CD14-positive monocyte (primary cell): ENCODE measurements around the gene IP6K1. TPM values are rescaled to one million over a fixed set of nuclear protein-coding genes. Genes with fewer than 3 reads are reported as not detected.

Experiments
- DNase-seq, 3 donors: peaks; one replicate each; pipeline ENCODE4 v3.0.0-alpha.2; 2011 to 2022
- H2AFZ ChIP-seq: 2 replicates; pipeline ENCODE4 v1.6.0; 2012; ENCODE audit warnings: mild to moderate bottlenecking, low read depth, low read length, inconsistent platforms; ENCODE audit not compliant: insufficient read depth, poor library complexity, severe bottlenecking
- H3K27ac ChIP-seq, 2 donors: 1 replicate in 1 of 2; 2 replicates in 1 of 2; pipeline ENCODE4 v1.5.1; 2012 to 2013; ENCODE audit warnings: low read length in 2 of 2, control low read depth in 1 of 2, inconsistent platforms in 1 of 2, low read depth in 1 of 2, mild to moderate bottlenecking in 1 of 2
- H3K27me3 ChIP-seq, 2 donors: one replicate each; pipeline versions ENCODE4 v1.6.0 to v1.6.1; 2011 to 2013; ENCODE audit warnings: low read length in 2 of 2; ENCODE audit not compliant: control insufficient read depth in 2 of 2, insufficient read depth in 2 of 2
- H3K36me3 ChIP-seq, 2 donors: replicated peaks in 1 of 2; 1 replicate in 1 of 2; 2 replicates in 1 of 2; pipeline versions ENCODE4 v1.5.1 to v1.6.1; 2012 to 2013; ENCODE audit warnings: low read length in 2 of 2, control low read depth in 1 of 2, inconsistent platforms in 1 of 2, mild to moderate bottlenecking in 1 of 2; ENCODE audit not compliant: insufficient read depth in 2 of 2, control insufficient read depth in 1 of 2
- H3K4me1 ChIP-seq, 2 donors: 1 replicate in 1 of 2; 2 replicates in 1 of 2; pipeline versions ENCODE4 v1.5.1 to v1.6.1; 2012 to 2013; ENCODE audit warnings: low read length in 2 of 2, control low read depth in 1 of 2, inconsistent platforms in 1 of 2, mild to moderate bottlenecking in 1 of 2, moderate library complexity in 1 of 2; ENCODE audit not compliant: insufficient read depth in 2 of 2, control insufficient read depth in 1 of 2
- H3K4me2 ChIP-seq: replicated peaks from 2 replicates; pipeline ENCODE3; 2012; ENCODE audit warnings: low read length, moderate library complexity, mild to moderate bottlenecking; ENCODE audit not compliant: poor library complexity, severe bottlenecking; ENCODE audit errors: extremely low read depth
- H3K4me3 ChIP-seq, 3 experiments: fragments of 200-600 bp in 1 of 3; sonication (generic) in 1 of 3; replicated peaks in 1 of 3; 1 replicate in 2 of 3; 2 replicates in 1 of 3; pipeline ENCODE4 v1.5.1; 2011 to 2013; ENCODE audit warnings: low read length in 3 of 3, mild to moderate bottlenecking in 3 of 3, control low read depth in 2 of 3, low read depth in 2 of 3, inconsistent platforms in 1 of 3, moderate library complexity in 1 of 3
- H3K79me2 ChIP-seq: 2 replicates; pipeline ENCODE4 v1.6.0; 2012; ENCODE audit warnings: mild to moderate bottlenecking, control low read depth, inconsistent platforms, low read length, moderate library complexity; ENCODE audit not compliant: insufficient read depth
- H3K9ac ChIP-seq: 2 replicates; pipeline ENCODE4 v1.6.0; 2017; ENCODE audit warnings: low read length, mild to moderate bottlenecking; ENCODE audit not compliant: insufficient read depth, poor library complexity, severe bottlenecking
- H3K9me3 ChIP-seq, 2 donors: replicated peaks in 1 of 2; 1 replicate in 1 of 2; 2 replicates in 1 of 2; pipeline versions ENCODE4 v1.5.1 to v1.6.1; 2012 to 2013; ENCODE audit warnings: low read length in 2 of 2, control low read depth in 1 of 2; ENCODE audit not compliant: control insufficient read depth in 1 of 2, insufficient read depth in 1 of 2
- H4K20me1 ChIP-seq: 2 replicates; pipeline ENCODE4 v1.6.0; 2012; ENCODE audit warnings: mild to moderate bottlenecking, low read length, control low read depth, moderate library complexity; ENCODE audit not compliant: insufficient read depth
- H3K27ac Mint-ChIP-seq, 7 donors: one replicate each; pipeline ENCODE4 v1.8.0; 2020; ENCODE audit warnings: mild to moderate bottlenecking in 7 of 7, mixed read lengths in 7 of 7, moderate library complexity in 6 of 7, inconsistent platforms in 2 of 7
- H3K27me3 Mint-ChIP-seq, 3 donors: one replicate each; pipeline ENCODE4 v1.8.0; 2021 to 2022; ENCODE audit warnings: low read depth in 3 of 3, mild to moderate bottlenecking in 3 of 3, mixed read lengths in 3 of 3, moderate library complexity in 3 of 3, inconsistent platforms in 1 of 3
- H3K36me3 Mint-ChIP-seq, 2 donors: one replicate each; pipeline ENCODE4 v1.8.0; 2020; ENCODE audit warnings: mixed read lengths in 2 of 2, inconsistent platforms in 1 of 2, mild to moderate bottlenecking in 1 of 2
- H3K4me1 Mint-ChIP-seq: one replicate; pipeline ENCODE4 v1.8.0; 2020; ENCODE audit warnings: mild to moderate bottlenecking, mixed read lengths
- H3K4me3 Mint-ChIP-seq, 2 donors: one replicate each; pipeline ENCODE4 v1.8.0; 2020; ENCODE audit warnings: mild to moderate bottlenecking in 2 of 2, mixed read lengths in 2 of 2, moderate library complexity in 1 of 2
- H3K9me3 Mint-ChIP-seq, 7 donors: one replicate each; pipeline ENCODE4 v1.8.0; 2020 to 2022; ENCODE audit warnings: mixed read lengths in 7 of 7, mild to moderate bottlenecking in 6 of 7, moderate library complexity in 6 of 7, inconsistent platforms in 2 of 7
- WGBS: methylation state at CpG from one replicate; pipeline ENCODE4 v1.1.5; 2013; ENCODE audit warnings: missing lambda C conversion rate; ENCODE audit not compliant: insufficient coverage; 5-methylcytosine and 5-hydroxymethylcytosine counted together
- intact Hi-C, 2 donors: fragments of 100-400 bp; cut with micrococcal nuclease; formaldehyde crosslinking; loops; one replicate each; pipeline versions ENCODE4 v1.15.0 to v1.15.1; 2023
- polyA plus RNA-seq, 3 donors: library from polyadenylated mRNA; depleted of rRNA in 1 of 3; unstranded in 2 of 3; stranded (reverse) in 1 of 3; fragments of 300-500 nt in 2 of 3; fragments of >200 nt in 1 of 3; fragmentation: Illumina TruSeq in 2 of 3; gene quantifications; 1 replicate in 2 of 3; 2 replicates in 1 of 3; pipeline ENCODE4 v1.2.3, GENCODE V29; 2012 to 2021
- TF ChIP-seq, protein P1 (sequence below): fragments of 200-600 bp; IDR thresholded peaks from one replicate; pipeline ENCODE4 v1.8.0; 2022; ENCODE audit warnings: antibody characterized with exemption, mild to moderate bottlenecking

Gene IP6K1
- polyA plus RNA-seq, 3 donors: 15.8 to 27.1 (median 16.1) TPM

DNA sequence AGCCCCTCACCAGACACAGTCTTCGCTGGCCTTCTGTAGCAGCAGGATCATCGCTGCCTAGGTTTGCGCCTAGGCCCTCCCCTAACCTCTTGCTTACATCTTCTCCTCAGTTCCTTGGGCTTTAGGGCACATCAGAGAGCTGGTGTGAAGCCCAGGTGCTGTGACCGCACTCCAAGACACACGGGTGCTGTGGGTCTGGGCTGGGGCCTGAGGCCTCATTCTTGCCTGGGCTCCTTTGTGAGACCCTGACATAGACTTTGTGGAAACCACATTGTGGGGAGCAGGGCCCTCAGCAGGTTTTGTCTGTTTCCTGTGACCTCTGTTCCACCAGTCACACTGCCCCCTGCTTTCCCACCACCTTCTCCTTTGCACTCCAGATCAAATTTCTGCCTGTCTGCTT, 74.9 kb downstream of the IP6K1 start:
- intact Hi-C loops: loop anchor here in 1 of 2 donors (10.0 kb wide), 1 partner anchor 233 kb away; the partner anchor contains the start of gene RBM6
- no peak overlapping the region for H3K9ac ChIP-seq
- Mint-ChIP-seq H3K4me1 (peaks cover 11% of the 10 kb centered on the region), H3K36me3 (peaks cover 41 to 47% of the 10 kb centered on the region in 2 donors), H3K27ac (peak overlapping the region in 2 of 7 donors; percentile 41 to 67), H3K27me3 (peaks cover 0 to 3% (median 0%) of the 10 kb centered on the region in 3 donors), H3K4me3 (no peak overlapping the region), H3K9me3 (no peaks in the 10 kb centered on the region)
- H3K9me3 ChIP-seq: no peaks in the 10 kb centered on the region
- TF ChIP-seq, protein P1, sequence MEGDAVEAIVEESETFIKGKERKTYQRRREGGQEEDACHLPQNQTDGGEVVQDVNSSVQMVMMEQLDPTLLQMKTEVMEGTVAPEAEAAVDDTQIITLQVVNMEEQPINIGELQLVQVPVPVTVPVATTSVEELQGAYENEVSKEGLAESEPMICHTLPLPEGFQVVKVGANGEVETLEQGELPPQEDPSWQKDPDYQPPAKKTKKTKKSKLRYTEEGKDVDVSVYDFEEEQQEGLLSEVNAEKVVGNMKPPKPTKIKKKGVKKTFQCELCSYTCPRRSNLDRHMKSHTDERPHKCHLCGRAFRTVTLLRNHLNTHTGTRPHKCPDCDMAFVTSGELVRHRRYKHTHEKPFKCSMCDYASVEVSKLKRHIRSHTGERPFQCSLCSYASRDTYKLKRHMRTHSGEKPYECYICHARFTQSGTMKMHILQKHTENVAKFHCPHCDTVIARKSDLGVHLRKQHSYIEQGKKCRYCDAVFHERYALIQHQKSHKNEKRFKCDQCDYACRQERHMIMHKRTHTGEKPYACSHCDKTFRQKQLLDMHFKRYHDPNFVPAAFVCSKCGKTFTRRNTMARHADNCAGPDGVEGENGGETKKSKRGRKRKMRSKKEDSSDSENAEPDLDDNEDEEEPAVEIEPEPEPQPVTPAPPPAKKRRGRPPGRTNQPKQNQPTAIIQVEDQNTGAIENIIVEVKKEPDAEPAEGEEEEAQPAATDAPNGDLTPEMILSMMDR: no peak
- H3K36me3 ChIP-seq: peaks cover 5 to 23% of the 10 kb centered on the region in 2 donors
- no peak overlapping the region for H2AFZ ChIP-seq
- H3K4me3 ChIP-seq: no peak overlapping the region
- H4K20me1 ChIP-seq: no peaks in the 10 kb centered on the region
- H3K27ac ChIP-seq: no peak overlapping the region
- no peak overlapping the region for H3K4me2 ChIP-seq
- no peaks in the 10 kb centered on the region for H3K27me3 ChIP-seq
- DNase-seq: peak in 1 of 3 donors; percentile 2
- peaks cover 6 to 10% of the 10 kb centered on the region in 2 donors for H3K4me1 ChIP-seq
- no peaks in the 10 kb centered on the region for H3K79me2 ChIP-seq
- WGBS: 37% methylated on average over 5 of the region's 5 CpGs

DNA sequence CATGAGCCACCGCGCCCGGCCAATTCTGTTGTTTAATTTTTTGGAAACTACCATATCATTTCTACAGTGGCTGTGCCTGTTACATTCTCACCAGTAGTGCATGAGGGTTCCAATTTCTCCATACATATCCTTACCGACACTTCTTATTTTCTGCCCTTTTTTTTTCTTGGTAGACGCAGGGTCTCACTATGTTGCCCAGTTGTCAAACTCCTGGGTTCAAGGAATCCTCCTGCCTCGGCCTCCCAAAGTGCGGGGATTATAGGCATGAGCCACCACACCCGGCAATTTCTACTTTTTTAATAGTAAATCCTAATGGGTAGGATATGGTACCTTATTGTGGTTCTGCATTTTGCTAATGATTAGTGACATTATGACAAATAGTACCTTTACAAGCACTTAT, 76.5 kb downstream of the IP6K1 start:
- H2AFZ ChIP-seq: no peak overlapping the region
- H3K36me3 ChIP-seq: peaks cover 21 to 26% of the 10 kb centered on the region in 2 donors
- no peak overlapping the region for H3K9ac ChIP-seq
- Mint-ChIP-seq H3K9me3 (no peaks in the 10 kb centered on the region), H3K36me3 (peaks cover 37 to 51% of the 10 kb centered on the region in 2 donors), H3K4me3 (no peak overlapping the region), H3K27ac (no peak overlapping the region), H3K27me3 (peaks cover 0 to 3% (median 0%) of the 10 kb centered on the region in 3 donors), H3K4me1 (peaks cover 11% of the 10 kb centered on the region)
- H3K9me3 ChIP-seq: no peaks in the 10 kb centered on the region
- TF ChIP-seq, protein P1: no peak
- H3K4me1 ChIP-seq: peaks cover 6 to 10% of the 10 kb centered on the region in 2 donors
- H4K20me1 ChIP-seq: no peaks in the 10 kb centered on the region
- no peaks in the 10 kb centered on the region for H3K27me3 ChIP-seq
- WGBS: 94% methylated on average over 3 of the region's 8 CpGs
- no peak overlapping the region for H3K4me3 ChIP-seq
- DNase-seq: no peak
- H3K79me2 ChIP-seq: no peaks in the 10 kb centered on the region
- intact Hi-C loops: loop anchor here in 1 of 2 donors (10.0 kb wide), 1 partner anchor 235 kb away; the partner anchor contains the start of gene RBM6
- no peak overlapping the region for H3K27ac ChIP-seq
- H3K4me2 ChIP-seq: no peak overlapping the region
